LNCaP clone FGC (cell line): ENCODE results near the gene SLC12A1.

ENCODE experiments used
- DNase-seq: peaks from one replicate; pipeline ENCODE4 v3.0.0-alpha.2; 2011; ENCODE audit warnings: low read depth
- H3K4me3 ChIP-seq: 2 replicates; pipeline ENCODE4 v1.5.1; 2011; ENCODE audit warnings: mild to moderate bottlenecking, low read depth, low read length, control low read depth
- TF ChIP-seq, protein P1 (sequence below): IDR thresholded peaks from 2 replicates; pipeline ENCODE4 v1.5.1; 2012; ENCODE audit warnings: mild to moderate bottlenecking; ENCODE audit not compliant: control insufficient read depth, insufficient read depth; ENCODE audit errors: extremely low read depth

Gene SLC12A1

GRCh38 chr15:48337607-48338006, 131.5 kb downstream of the SLC12A1 start:
- no peak for DNase-seq
- TF ChIP-seq, protein P1, sequence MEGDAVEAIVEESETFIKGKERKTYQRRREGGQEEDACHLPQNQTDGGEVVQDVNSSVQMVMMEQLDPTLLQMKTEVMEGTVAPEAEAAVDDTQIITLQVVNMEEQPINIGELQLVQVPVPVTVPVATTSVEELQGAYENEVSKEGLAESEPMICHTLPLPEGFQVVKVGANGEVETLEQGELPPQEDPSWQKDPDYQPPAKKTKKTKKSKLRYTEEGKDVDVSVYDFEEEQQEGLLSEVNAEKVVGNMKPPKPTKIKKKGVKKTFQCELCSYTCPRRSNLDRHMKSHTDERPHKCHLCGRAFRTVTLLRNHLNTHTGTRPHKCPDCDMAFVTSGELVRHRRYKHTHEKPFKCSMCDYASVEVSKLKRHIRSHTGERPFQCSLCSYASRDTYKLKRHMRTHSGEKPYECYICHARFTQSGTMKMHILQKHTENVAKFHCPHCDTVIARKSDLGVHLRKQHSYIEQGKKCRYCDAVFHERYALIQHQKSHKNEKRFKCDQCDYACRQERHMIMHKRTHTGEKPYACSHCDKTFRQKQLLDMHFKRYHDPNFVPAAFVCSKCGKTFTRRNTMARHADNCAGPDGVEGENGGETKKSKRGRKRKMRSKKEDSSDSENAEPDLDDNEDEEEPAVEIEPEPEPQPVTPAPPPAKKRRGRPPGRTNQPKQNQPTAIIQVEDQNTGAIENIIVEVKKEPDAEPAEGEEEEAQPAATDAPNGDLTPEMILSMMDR: no peak
- no peak overlapping the region for H3K4me3 ChIP-seq

DNA sequence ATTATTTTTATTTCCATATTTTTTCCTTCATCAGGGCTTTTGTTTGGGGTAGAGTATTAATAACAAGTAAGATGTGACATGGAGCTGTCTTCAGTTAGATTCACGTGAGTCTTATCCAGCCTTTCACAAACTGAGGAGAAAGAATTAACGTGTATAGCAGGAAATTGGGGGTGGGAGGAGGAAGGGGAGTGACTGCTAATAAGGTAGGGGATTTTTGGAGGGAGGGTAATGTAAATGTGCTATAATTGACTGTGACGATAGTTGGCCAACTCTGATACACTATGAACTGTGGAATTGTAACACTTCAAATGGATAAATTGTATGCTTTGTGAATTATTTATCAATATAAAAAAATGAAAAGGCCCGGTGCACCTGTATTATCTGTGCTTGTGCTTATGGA, 134.0 kb downstream of the SLC12A1 start:
- no peak overlapping the region for H3K4me3 ChIP-seq
- no peak for DNase-seq
- TF ChIP-seq, protein P1: no peak

- TF ChIP-seq, protein P1: no peak
- H3K4me3 ChIP-seq: no peak overlapping the region
These were observed 137.8 kb downstream of the SLC12A1 start for GRCh38 chr15:48343865-48344264.

GRCh38 chr15:48345516-48345915, 139.4 kb downstream of the SLC12A1 start:
- H3K4me3 ChIP-seq: no peak overlapping the region
- TF ChIP-seq, protein P1: no peak
- DNase-seq: no peak

More at GRCh38 chr15:48343865-48344264, 137.8 kb downstream of the SLC12A1 start:
- no peak for DNase-seq

DNA sequence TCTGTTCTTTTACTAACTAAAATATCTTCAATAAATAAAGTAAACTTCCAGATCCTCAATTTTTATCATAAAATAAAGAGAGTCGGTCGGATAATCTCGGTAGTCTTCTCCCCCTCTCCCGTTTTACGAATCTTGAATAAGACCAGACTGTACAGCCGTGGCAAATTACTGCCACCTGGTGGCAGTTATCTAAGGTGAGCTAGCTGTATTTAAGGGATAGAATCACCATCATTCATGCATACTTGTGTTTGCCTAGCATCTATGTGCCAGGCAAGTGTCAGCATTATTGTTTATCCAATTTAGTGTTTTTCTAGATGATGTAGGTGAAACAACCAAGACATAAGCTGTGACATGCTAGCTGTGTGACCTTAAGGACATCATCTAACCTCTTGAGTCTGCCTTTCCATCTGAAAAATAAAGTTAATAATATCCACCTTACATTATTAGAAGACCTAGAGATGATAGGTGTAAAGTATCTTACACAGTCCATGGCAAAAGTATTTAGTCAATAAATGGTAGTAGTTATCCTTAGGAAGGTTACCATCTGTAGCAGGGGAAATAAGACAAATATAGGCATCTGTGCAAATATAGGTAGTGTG, 146.5 kb downstream of the SLC12A1 start:
- peak; percentile 54 for DNase-seq

More for the DNA sequence above, 146.5 kb downstream of the SLC12A1 start:
- H3K4me3 ChIP-seq: no peak overlapping the region
- TF ChIP-seq, protein P1: peak; percentile 89
